ENCODE measurements around the gene MMD.

The MMD gene

DNA sequence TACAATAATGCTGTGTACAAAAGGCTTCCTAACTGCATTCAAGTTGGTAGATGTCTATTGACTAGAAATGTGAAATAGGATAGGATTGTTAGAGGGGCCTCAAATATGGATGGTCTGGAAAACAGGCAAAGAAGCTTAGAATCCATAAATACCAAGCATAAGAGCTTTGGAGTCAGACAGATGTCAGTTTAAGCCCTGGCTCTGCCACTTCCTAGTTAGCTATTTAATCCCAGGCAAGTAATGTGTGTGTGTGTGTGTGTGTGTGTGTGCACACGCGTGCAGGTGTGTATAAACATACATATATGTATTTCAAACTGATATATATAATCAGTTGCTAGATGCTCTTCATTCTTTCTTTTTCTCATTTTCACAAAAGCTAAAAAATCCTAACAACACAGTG, 66.7 kb downstream of the MMD start:
- no peak overlapping the region for H3K4me3 ChIP-seq (ENCODE audit: low read depth, low read length)

DNA sequence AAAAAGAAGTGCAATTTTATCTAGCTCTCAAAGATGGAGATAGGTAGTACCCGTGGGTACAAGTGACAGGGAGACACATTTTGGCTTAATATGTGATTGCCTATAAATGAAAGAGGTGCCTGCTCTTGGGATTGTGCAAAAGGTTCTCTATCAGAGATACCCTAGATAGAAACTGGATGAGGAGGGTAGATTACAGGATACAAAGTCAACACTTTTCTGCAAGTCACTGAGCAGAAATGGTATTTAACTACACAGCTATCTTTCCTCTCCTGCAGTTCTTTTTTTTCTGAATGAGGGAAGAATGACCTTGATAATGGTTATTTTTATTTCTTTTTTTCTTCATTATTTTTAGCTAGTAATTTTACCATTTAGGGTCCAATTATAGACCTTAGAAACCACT, 67.6 kb downstream of the MMD start:
- H3K4me3 ChIP-seq (ENCODE audit: low read depth, low read length), result no peak overlapping the region

DNA sequence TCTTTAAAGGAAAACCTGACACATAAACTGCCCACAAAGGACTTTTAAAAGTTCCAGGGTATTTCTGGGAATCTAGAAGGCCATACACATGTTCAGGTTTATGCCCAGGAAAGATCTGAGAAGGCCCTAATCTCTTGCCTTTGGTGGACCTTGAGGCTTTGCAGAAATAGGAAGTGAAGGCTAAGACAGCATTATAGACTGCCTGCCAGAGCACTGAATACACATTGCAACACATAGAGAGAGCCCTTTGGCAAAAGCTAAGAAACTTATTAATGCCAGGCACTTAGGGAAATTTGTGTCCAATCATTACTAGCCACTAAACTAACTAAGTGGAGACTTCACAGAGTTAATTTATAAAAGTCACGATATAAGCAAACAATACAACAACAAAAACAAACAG, 70.4 kb downstream of the MMD start:
- H3K4me3 ChIP-seq (ENCODE audit: low read depth, low read length), result no peak overlapping the region

DNA sequence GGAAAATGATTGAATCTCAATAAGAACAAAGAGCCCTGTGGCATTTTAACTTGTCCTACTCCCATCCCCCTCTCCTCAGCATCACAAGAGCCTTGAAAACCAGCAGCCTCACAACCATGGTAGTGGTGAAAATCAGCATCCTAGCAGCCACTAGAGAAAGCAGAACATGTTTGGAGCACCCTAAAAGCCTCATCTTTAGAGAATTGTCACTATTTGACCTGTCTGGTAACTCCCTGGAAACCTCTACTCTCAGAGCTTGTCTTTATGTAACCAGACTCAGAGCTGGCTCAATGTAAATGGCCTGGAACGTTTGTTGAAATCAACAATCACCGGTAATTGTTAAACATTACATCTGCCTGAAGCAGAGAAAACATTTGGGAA, 70.8 kb downstream of the MMD start:
- H3K4me3 ChIP-seq (ENCODE audit: low read depth, low read length), result no peak overlapping the region

DNA sequence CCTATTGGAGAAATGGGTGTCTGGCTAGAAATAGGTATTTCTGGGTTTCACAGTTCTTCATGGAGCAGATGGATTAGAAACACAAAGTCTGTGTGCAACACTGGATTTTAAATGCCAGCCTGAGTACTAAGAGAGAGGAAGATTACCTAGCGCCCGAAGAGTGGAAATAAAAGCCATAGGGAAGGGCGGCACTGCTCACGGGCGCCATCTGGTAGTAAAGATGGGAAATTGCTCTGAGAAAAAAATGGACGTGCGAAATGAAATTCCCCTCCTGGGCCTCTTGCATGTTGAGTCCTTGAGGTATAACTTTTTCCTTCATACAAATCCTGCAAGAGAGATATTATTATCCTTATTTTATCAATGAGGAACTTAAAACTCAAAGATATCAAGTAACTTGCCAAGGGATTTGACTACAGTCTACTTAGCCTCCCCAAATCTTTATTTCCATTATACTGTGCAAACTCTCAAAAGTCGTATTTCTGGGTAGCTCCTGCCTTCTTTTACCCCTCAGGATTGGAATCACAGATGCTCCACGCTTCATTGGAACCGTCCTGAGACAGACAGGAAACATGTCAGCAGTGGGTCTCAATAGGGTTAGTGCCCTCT, 72.8 kb downstream of the MMD start:
- H3K4me3 ChIP-seq (ENCODE audit: low read depth, low read length), result no peak overlapping the region

DNA sequence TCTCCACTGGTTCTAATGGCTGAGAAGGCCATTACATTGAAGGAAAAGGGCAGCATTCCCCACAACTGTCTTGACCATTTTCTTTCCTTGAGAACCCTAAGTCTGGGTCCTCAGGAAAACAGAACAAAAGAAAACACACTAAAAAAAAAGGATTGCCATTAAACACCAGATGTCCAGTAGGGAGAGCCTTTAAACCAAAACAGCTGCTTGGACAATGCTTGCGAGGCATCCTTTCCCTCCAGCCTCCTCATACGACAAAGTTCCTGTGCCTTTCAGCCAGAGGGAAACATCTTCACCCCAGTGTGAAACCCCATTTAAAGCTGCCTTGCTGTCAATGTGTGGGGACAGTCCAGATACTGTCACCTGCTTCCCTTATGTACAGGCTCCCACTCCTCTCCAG, 74.3 kb downstream of the MMD start:
- H3K4me3 ChIP-seq (ENCODE audit: low read depth, low read length), result no peak overlapping the region

DNA sequence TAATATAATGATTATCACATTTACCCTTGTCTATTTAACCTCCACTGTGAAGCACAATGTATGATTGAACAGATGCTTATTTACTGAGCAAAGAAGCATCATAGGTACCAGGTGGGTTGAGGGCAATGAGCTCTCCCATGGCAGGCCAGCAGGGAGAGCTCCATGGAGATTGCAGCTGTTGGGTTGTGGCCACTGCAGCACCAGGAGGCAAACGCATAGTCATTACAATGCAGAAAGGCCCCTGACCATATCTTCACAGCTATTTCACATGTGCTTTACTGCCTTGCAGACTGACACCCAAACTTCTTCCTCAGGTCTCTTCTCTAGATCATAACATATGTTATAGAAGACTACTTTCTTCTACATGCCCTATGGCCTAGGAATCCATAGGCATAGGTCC, 75.0 kb downstream of the MMD start:
- no peak overlapping the region for H3K4me3 ChIP-seq (ENCODE audit: low read depth, low read length)

DNA sequence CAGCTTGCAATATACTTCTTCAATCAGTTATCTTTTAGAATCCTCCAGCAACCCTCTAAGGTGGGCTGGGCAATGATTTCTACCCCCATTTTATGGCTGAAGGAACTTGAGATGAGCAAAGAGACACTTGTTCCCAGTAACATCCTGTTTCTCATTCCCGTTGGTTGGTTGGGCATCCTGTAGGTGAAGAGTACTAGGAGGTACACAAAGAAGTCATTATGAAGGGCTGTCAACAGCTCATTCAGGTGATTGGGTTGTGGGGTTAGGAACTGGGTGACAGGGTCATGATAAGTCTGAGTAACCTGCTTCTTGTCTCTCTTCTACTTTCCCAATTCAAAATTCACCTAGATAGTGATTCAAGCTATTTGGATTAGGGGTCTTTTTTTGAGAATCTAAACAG, 76.5 kb downstream of the MMD start:
- H3K4me3 ChIP-seq (ENCODE audit: low read depth, low read length), result no peak overlapping the region

DNA sequence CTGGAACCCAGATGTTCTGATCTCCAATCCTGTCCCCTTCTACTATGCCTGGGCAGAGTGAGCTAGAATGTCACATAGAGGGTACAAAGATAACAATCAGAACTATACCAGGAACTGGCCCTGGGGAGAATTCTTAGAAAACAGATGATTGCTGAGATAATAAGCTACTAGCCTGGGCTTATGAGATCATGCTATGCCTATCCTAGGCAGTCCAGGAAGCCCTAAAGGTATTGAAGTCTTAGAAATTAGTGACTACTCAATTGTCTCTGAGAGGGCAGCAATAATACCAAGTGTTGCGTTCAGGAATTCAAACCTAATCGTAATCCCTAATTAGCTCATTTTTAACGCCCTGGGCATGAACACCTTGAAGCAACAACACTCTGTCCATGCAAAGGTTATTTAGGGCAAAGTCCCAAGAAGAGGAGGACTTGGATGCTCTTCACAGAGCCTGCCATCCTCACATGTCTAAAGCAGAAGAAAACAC, 77.1 kb downstream of the MMD start:
- H3K4me3 ChIP-seq (ENCODE audit: low read depth, low read length), result no peak overlapping the region

DNA sequence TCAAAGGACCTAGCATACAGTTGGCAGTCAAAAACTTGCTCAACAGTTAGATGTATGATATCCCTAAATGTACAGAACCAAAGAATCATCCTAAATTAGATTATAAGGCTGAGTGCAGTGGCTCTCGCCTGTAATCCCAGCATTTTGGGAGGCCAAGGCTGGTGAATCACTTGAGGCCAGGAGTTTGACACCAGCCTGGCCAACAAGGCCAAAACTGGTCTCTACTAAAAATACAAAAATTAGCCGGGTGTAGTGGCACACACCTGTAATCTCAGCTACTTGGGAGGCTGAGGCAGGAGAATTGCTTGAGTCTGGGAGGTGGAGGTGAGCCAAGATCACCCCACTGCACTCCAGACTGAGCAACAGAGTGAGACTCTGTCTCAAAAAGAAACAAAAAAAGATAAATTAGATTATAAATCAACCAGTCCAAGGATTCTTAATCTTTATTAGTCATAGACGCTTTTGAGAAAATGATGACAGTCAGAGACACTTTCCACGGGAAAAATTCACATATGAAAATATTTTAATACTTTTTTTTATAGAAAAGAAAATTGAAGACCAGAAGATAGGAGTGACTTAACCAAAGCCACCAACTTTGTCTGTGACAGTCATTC, 77.6 kb downstream of the MMD start:
- no peak overlapping the region for H3K4me3 ChIP-seq (ENCODE audit: low read depth, low read length)

DNA sequence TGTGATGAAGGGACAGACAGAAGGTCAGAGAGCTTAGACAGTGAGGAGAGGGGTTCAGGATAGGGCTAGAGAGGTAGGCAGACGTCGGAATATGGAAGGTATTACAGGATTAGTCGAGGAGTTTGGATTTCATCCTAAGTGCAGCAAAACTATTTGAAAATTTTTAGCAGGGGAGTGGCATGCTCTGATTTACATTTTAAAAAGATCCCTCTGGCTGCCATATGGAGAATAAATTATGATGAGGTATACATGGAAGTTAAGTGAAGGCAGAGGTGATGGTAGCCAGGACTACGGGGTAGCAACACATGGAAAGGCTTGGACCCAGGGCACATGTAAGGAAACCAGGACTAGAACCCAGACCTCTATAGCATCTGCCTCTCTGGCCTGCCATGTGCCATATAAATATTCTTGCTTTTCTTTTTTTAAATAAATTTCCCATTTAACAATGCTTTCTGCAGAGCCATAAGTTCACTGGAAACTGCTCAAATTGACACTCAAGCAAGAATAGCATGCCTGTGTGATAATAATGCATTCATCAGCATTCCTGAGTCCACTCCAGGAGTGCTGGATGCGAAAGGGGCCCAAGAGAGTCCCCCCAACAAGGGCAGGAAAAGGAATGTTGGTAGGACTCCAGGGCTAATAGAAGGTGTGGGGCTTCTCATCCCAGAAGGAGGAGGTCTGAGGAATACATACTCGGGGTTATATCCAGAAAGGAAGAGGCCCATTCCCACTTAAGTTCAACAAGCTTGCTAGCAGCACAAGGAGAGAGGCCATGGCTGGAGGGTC, 78.6 kb downstream of the MMD start:
- no peak overlapping the region for H3K4me3 ChIP-seq (ENCODE audit: low read depth, low read length)
